Fibroblast of pulmonary artery (primary cell): Measurements from ENCODE around the gene ARL6IP6.
A peak's percentile ranks its signal among the peaks of the same experiment; 100 is the strongest.
"Not testable (repeated sequence)": the region's sequence is repeated elsewhere in the genome, so short reads cannot be mapped to it uniquely, and the experiment has no call there.

Experiments used
- DNase-seq: peaks from one replicate; pipeline ENCODE4 v3.0.0-alpha.2; 2010; ENCODE audit warnings: low read depth
- H3K4me3 ChIP-seq: replicated peaks from 2 replicates; pipeline ENCODE4 v1.5.1; 2011; ENCODE audit warnings: low read depth, mild to moderate bottlenecking, control low read depth, low read length, moderate library complexity
- CTCF ChIP-seq: IDR thresholded peaks from 2 replicates; pipeline ENCODE4 v1.5.1; 2011; ENCODE audit warnings: mild to moderate bottlenecking, control low read depth, low read length, inconsistent platforms; ENCODE audit errors: missing control alignments

The ARL6IP6 gene

GRCh38 chr2:152740743-152741328, 22.4 kb downstream of the ARL6IP6 start:
- DNase-seq: peak; percentile 83
- H3K4me3 ChIP-seq: no peak overlapping the region
- peak; percentile 93 for TF ChIP-seq CTCF

DNA sequence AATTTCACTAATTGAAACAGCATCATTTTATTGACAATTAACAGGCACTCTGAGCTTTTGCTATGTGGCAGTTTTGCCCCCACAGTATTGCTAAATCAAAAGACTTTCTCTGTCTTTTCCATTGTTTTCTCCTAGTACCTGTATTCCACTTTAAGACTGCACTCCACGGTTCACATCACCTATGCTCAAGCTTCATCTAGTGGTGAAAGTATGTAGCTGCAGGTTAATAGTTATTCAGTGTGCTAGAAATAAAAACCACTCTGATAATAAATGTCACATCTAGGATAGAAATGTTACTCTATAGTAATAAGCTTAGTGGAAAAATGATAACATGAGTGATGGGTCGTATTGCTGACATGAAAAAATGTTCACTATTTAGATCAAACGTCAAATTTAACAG, 24.6 kb downstream of the ARL6IP6 start:
- H3K4me3 ChIP-seq: no peak overlapping the region
- peak; percentile 59 for TF ChIP-seq CTCF
- DNase-seq: peak; percentile 17

DNA sequence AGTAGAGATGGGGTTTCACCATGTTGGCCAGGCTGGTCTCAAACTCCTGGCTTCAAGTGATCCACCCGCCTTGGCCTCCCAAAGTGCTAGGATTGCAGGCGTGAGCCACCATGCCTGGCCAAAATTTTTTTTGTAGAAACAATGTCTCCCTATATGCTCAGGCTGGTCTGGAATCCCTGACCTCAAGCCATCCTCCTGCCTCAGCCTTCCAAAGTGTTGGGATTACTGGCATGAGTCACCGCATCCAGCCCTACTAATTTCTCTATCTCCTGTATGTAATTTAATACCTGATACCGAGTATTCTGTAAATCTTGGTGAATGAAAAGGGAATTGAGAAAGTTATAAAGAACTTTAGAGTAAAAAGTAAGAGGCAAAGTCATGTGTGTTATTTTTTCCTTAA, 29.3 kb downstream of the ARL6IP6 start:
- not testable (repeated sequence) for H3K4me3 ChIP-seq
- DNase-seq: peak; percentile 22

DNA sequence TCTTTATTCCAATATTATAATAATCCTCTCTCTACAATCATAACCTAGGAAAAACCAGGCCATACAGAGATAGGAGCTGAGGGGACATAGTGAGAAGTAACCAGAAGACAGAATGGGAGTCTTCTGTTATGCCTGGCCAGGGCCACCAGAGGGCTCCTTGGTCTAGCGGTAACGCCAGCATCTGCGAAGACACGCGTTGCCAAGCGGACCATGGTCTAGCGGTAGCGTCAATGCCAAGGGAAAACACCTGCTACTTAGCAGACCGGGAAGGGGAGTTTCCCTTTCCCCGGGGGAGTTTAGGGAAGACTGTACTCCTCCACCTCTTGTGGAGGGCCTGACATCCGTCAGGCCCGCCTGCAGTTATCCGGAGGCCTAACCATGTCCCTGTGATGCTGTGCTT, 36.6 kb downstream of the ARL6IP6 start:
- TF ChIP-seq CTCF: peak; percentile 54
- DNase-seq: peak; percentile 51
- no peak overlapping the region for H3K4me3 ChIP-seq

DNA sequence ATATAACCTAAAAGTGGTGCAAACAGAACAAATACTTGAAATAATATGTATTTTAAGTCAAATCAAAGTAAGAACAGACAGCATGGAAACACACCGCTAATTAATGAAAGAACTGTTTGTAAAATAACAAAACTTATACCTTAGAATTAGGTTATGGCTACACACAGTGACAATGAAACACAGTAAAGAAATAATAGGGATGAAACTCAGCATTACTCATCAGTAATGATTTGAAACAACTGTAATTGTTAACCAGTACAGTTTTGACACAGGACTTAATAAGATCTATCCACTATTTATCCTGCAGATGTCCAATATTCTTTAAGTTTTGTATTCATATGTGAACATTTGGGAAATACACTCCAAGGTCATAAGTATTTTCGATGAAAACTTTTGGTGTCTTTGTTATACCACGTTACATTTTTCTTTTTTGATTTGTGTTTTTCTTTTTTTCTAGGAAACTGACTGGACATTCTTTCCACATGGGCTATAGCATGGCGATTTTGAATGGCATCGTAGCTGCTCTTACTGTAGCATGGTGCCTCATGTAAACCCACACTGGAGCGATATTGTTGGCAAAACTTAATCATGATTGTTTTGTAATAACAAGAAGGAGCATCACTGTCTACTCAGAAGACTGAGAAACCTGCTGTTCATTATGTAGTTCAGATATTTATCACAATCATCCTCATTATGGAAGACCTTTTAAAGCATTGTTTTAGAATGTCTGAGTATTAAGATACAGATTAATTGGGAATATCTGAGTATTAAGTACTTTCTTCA, 41.1 kb downstream of the ARL6IP6 start:
- no peak overlapping the region for H3K4me3 ChIP-seq
- TF ChIP-seq CTCF: no peak
- no peak for DNase-seq

- TF ChIP-seq CTCF: no peak
- no peak overlapping the region for H3K4me3 ChIP-seq
Measured at GRCh38 chr2:152761214-152761613, 42.8 kb downstream of the ARL6IP6 start.

GRCh38 chr2:152762202-152762601, 43.8 kb downstream of the ARL6IP6 start:
- peak overlapping the region; percentile 15 for H3K4me3 ChIP-seq
- no peak for TF ChIP-seq CTCF
- DNase-seq: peak; percentile 97

More at GRCh38 chr2:152761214-152761613, 42.8 kb downstream of the ARL6IP6 start:
- DNase-seq: peak; percentile 32

DNA sequence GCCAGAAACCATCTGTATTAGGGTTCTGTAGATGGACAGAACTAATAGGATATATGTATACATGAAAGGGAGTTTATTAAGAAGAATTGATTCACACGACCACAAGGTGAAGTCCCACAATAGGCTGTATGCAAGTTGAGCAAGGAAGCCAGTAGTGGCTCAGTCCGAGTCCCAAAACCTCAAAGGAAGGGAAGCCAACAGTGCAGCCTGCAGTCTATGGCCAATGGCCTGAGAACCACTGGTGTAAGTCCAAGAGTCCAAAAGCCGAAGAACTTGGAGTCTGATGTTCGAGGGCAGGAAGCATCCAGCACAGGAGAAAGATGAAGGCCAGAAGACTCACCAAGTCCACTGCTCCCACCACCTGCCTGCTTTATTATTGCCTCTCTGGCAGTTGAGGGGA, 44.8 kb downstream of the ARL6IP6 start:
- not testable (repeated sequence) for DNase-seq

More for the DNA sequence above, 44.8 kb downstream of the ARL6IP6 start:
- not testable (repeated sequence) for H3K4me3 ChIP-seq
